Uterus (tissue), 4 donors: Measurements from ENCODE around the gene ZSWIM1. TPM values are rescaled to one million over a fixed set of nuclear protein-coding genes. Genes with fewer than 3 reads are reported as not detected.
"Not testable (repeated sequence)": the region's sequence is repeated elsewhere in the genome, so short reads cannot be mapped to it uniquely, and the experiment has no call there.

Experiments
- DNase-seq, 2 donors: peaks; one replicate each; pipeline ENCODE4 v3.0.0-alpha.2; 2019 to 2020
- H3K27ac ChIP-seq, 2 donors: fragments of 200-600 bp; sonication (generic); 1 replicate in 1 of 2; 2 replicates in 1 of 2; pipeline ENCODE4 v1.5.1; 2016 to 2018
- H3K27me3 ChIP-seq, 2 donors: fragments of 200-600 bp; sonication (generic); one replicate each; pipeline ENCODE4 v1.5.1; 2018 to 2019; ENCODE audit warnings: control low read depth in 1 of 2
- H3K36me3 ChIP-seq, 2 donors: fragments of 200-600 bp; sonication (generic); one replicate each; pipeline ENCODE4 v1.5.1; 2019; ENCODE audit warnings: control low read depth in 1 of 2
- H3K4me1 ChIP-seq, 2 donors: fragments of 200-600 bp; sonication (generic); one replicate each; pipeline ENCODE4 v1.5.1; 2018 to 2019; ENCODE audit warnings: control low read depth in 1 of 2
- H3K4me3 ChIP-seq, 2 donors: fragments of 200-600 bp; sonication (generic); 1 replicate in 1 of 2; 2 replicates in 1 of 2; pipeline ENCODE4 v1.5.1; 2018 to 2019; ENCODE audit warnings: mild to moderate bottlenecking in 1 of 2
- H3K9me3 ChIP-seq, 2 donors: fragments of 200-600 bp; sonication (generic); one replicate each; pipeline ENCODE4 v1.5.1; 2019; ENCODE audit warnings: control low read depth in 1 of 2
- CTCF ChIP-seq, 4 experiments: fragments of 200-600 bp in 2 of 4; fragments of 450-650 bp in 2 of 4; sonication (generic) in 2 of 4; IDR thresholded peaks; one replicate each; pipeline ENCODE4 v1.5.1; 2016 to 2019; ENCODE audit warnings: antibody characterized with exemption in 4 of 4, mild to moderate bottlenecking in 2 of 4, moderate library complexity in 1 of 4
- POLR2A ChIP-seq, 2 donors: fragments of 450-650 bp; IDR thresholded peaks; one replicate each; pipeline ENCODE4 v1.6.1; 2016; ENCODE audit warnings: antibody characterized with exemption in 2 of 2, mild to moderate bottlenecking in 1 of 2, moderate library complexity in 1 of 2
- intact Hi-C: fragments of 100-400 bp; cut with DNase I; formaldehyde crosslinking; loops from one replicate; pipeline ENCODE4 v1.15.1; 2023; ENCODE audit warnings: low total_unique reads
- total RNA-seq, 4 donors: library from RNA; depleted of rRNA in 3 of 4; stranded (reverse); fragments of >200 nt in 3 of 4; gene quantifications; one replicate each; pipeline versions ENCODE4 v1.1.0 to v1.2.4, GENCODE V29; 2014 to 2023
- donor health status: DM: yes; HTN: yes; CAD: no.

Gene ZSWIM1
- total RNA-seq, 4 donors from 2014 or later = 0.77 to 12.2 (median 3.3) TPM

GRCh38 chr20:45867819-45868176 lies 13.2 kb upstream of the ZSWIM1 start:
- TF ChIP-seq CTCF (IDR thresholded peaks at IDR 0.05) (no peak), POLR2A (IDR thresholded peaks at IDR 0.05) (no peak)
- Histone ChIP-seq H3K4me3 (no peak overlapping the region), H3K4me1 (no peaks in the 10 kb centered on the region), H3K27me3 (no peaks in the 10 kb centered on the region), H3K27ac (no peak overlapping the region), H3K36me3 (no peaks in the 10 kb centered on the region), H3K9me3 (no peaks in the 10 kb centered on the region)
- no peak for DNase-seq
- intact Hi-C loops = no loop called here

GRCh38 chr20:45872626-45873025 lies 8.4 kb upstream of the ZSWIM1 start:
- intact Hi-C loops = no loop called here
- no peaks in the 10 kb centered on the region for H3K36me3 ChIP-seq
- no peaks in the 10 kb centered on the region for H3K27me3 ChIP-seq
- H3K4me1 ChIP-seq = no peaks in the 10 kb centered on the region
- DNase-seq = no peak
- no peak overlapping the region for H3K27ac ChIP-seq
- no peaks in the 10 kb centered on the region for H3K9me3 ChIP-seq
- no peak for TF ChIP-seq POLR2A (IDR thresholded peaks at IDR 0.05)
- TF ChIP-seq CTCF (IDR thresholded peaks at IDR 0.05) = no peak
- H3K4me3 ChIP-seq = no peak overlapping the region

GRCh38 chr20:45873409-45874103 lies 7.5 kb upstream of the ZSWIM1 start:
- Histone ChIP-seq H3K4me1 (no peaks in the 10 kb centered on the region), H3K36me3 (no peaks in the 10 kb centered on the region), H3K9me3 (no peaks in the 10 kb centered on the region), H3K27me3 (no peaks in the 10 kb centered on the region), H3K4me3 (no peak overlapping the region), H3K27ac (no peak overlapping the region)
- DNase-seq = no peak
- intact Hi-C loops = no loop called here
- no peak for TF ChIP-seq POLR2A (IDR thresholded peaks at IDR 0.05)
- TF ChIP-seq CTCF (IDR thresholded peaks at IDR 0.05) = no peak

- intact Hi-C loops, DNase-seq: not testable (repeated sequence)
Observed at GRCh38 chr20:45874104-45874481, 6.9 kb upstream of the ZSWIM1 start.

GRCh38 chr20:45874576-45874975 lies 6.5 kb upstream of the ZSWIM1 start:
- Histone ChIP-seq H3K36me3 (no peaks in the 10 kb centered on the region), H3K4me3 (no peak overlapping the region), H3K27ac (no peak overlapping the region), H3K27me3 (no peaks in the 10 kb centered on the region), H3K9me3 (no peaks in the 10 kb centered on the region), H3K4me1 (no peaks in the 10 kb centered on the region)
- TF ChIP-seq POLR2A (IDR thresholded peaks at IDR 0.05) = no peak
- intact Hi-C loops = no loop called here
- no peak for DNase-seq

More at GRCh38 chr20:45874104-45874481, 6.9 kb upstream of the ZSWIM1 start:
- not testable (repeated sequence) for H3K27ac ChIP-seq, H3K9me3 ChIP-seq, H3K36me3 ChIP-seq, H3K27me3 ChIP-seq, H3K4me1 ChIP-seq, H3K4me3 ChIP-seq

GRCh38 chr20:45878076-45878761 lies 2.8 kb upstream of the ZSWIM1 start:
- no peaks in the 10 kb centered on the region for H3K36me3 ChIP-seq
- H3K27ac ChIP-seq = no peak overlapping the region
- peaks cover 0 to 7% of the 10 kb centered on the region in 2 donors for H3K4me1 ChIP-seq
- intact Hi-C loops = no loop called here
- no peaks in the 10 kb centered on the region for H3K27me3 ChIP-seq
- no peaks in the 10 kb centered on the region for H3K9me3 ChIP-seq
- no peak for TF ChIP-seq POLR2A (IDR thresholded peaks at IDR 0.05)
- H3K4me3 ChIP-seq = no peak overlapping the region
- no peak for DNase-seq
